Kidney glomerular epithelial cell (primary cell): ENCODE data around the gene CALR.
A peak's percentile ranks its signal among the peaks of the same experiment; 100 is the strongest.
"Not testable (repeated sequence)": the region's sequence is repeated elsewhere in the genome, so short reads cannot be mapped to it uniquely, and the experiment has no call there.

ENCODE experiments used
- DNase-seq: peaks from one replicate; lab custom pipeline; 2025; lab: John Stamatoyannopoulos, UW

CALR gene

DNA sequence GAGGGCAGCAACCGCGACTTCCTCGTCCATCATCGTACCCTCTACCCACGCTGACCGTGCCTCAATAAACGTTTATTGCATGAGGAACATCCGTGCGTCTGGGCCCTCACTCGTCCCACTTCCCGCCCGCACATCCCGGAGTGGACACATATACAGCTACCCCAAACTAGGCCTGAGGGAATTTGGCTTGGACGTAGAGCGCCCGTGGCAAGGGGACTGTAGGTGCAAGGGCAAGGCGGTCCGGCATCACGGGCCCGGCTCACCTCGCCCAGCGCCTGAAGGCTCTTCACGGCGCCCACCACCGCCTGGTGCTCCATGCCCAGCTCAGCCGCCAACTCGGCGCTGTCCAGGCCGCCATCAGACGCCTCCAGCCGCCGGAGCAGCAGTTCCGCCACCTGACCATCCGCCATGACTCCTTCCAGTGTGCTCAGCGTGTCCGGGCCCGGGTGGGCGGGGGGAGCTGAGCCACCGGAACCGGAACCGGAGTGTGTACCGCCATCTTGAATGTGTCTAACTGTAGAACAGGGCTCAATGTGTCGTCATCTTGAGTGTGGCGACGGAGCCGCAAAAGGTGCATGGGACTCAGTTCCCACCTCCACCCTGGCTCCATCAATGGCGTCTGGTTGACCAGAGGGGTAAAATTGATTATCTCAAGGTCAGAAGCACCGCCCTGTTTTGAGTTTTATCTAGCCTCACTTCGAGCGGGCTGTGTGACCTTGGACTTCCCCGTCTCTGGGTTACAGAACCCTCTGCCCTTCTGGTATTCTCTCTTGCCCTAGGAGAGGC lies 4.9 kb upstream of the CALR start, which contains the start of gene FARSA:
FARSA (minus strand) TSS at position 425 of the 786 bp plus-strand sequence; CDS start at position 410, 15 bp downstream.
- peak; percentile 86 for DNase-seq

DNA sequence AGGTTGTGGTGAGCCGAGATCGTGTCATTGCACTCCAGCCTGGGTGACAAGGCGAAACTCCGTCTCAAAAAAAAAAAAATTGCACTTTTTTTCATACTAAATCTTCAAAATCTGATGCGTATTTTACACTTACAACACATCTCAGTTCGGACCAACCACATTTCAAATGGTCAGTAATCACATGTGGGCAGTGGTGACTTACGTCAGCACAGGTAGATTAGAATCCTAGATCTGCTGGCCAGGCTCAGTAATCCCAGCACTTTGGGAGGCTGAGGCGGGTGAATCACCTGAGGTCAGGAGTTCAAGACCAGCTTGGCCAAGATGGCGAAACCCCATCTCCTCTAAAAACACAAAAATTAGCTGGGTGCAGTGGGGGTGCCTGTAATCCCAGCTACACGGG lies 3.3 kb upstream of the CALR start:
- DNase-seq = no peak

DNA sequence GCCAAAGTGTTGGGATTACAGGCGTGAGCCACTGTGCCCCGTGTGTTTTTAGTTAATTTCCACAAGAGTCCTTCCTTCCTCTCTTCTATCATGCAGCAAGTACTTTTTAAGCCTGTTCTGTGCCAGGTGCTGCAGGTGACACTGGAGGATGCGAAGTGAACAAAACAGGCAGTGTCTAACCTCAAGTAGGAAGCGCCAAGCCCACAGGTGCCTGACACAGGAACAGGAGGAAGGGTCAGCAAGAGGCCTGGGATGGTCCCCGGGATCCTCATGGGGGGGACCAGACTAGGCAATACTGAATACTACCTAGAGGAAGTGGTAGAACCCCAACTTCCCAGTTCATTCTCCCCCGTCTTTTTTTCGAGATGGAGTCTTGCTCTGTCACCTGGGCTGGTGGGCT lies 1.8 kb upstream of the CALR start:
- no peak for DNase-seq

DNA sequence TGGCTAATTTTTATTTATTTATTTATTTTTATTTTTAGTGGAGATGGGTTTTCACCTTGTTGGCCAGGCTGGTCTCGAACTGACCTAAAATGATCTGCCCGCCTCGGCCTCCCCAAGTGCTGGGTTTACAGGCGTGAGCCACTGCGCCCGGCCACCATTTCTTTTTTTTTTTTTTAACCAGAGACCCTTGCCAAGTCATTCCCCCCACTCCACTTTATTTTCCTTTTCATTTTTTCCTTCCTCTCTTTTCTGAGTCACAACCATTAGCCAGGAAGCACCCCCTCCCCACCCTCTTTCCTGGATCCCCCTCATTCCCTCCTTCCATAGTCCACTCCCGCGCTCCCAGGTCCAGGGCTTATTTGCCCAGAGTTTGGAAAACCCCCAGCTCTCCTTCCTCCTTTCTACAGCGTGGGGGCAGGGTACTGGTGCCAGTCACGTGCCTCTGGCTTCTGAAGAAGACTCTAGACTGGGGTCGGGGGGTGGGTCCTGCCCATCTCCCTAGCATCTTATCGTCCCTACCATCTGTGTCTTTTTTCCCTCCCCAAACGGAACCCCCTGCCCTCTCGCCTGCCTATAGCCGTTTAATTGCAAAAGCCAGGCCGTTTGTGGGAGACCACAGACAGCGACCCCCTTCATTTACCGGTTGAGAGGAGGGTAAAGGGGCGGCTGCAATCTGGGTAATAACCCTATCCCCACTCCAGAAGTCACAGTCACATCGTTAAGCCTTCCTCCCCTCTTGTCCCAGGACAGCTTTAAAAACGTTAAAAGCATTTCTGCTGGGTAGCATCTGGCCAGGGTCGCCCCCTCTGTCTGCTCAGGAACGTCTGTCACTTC lies 1.1 kb upstream of the CALR start:
- DNase-seq = no peak

DNA sequence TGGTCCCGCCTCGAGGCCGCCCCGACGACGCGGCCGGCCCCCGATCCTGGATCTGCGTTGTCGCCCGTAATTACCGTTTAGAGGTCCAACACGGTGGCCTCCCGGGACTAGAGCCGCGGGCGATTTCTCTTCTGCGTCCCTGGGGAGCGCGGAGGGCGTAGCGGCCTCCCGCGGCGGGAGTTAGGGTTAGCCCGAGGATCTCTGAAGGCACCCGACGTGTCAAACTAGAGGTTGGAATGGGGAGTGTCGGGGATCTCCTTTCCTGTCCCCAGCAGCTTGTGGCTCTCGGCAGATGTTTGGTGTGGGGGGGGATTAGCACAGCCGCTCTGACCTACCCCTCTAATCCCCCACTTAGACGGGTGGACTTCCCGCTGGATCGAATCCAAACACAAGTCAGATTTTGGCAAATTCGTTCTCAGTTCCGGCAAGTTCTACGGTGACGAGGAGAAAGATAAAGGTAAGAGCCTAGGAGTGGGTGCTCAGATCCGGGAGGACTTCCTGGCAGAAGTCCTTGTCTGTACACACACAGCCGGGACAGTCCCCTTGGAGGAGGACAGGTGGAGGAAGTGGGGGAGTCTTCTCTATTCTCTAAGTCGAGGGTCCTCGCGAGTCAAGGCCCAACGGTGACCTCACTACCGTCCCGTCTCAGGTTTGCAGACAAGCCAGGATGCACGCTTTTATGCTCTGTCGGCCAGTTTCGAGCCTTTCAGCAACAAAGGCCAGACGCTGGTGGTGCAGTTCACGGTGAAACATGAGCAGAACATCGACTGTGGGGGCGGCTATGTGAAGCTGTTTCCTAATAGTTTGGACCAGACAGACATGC lies 581 bp downstream of the CALR start:
- no peak for DNase-seq

DNA sequence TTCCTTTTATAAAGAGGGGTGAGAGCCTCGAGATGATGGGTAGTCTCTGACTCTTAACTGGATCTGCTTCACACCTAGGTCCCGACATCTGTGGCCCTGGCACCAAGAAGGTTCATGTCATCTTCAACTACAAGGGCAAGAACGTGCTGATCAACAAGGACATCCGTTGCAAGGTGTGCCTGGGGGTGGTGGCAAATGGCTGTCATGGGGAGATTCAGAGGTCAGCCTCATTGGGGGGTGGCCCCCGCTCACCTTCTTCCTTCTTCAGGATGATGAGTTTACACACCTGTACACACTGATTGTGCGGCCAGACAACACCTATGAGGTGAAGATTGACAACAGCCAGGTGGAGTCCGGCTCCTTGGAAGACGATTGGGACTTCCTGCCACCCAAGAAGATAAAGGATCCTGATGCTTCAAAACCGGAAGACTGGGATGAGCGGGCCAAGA lies 1.6 kb downstream of the CALR start:
- DNase-seq = no peak

DNA sequence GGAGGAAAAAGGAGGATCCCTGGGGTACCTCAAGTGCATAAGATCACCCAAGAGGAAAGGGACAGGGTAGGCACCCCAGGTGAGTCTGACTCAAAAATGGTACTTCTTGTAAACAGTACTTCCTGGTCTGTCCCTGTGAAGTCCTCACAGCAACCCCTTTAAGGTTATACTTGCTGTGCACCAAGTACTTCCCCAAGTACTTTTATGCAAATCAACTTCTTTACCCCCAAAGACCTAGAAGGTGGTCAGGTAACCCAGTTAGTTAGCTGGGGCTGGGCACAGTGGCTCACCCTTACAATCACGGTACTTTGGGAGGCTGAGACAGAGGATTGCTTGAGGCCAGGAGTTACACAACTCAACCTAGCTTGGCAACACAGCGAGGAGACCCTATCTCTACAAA lies 2.5 kb downstream of the CALR start:
- DNase-seq = no peak

DNA sequence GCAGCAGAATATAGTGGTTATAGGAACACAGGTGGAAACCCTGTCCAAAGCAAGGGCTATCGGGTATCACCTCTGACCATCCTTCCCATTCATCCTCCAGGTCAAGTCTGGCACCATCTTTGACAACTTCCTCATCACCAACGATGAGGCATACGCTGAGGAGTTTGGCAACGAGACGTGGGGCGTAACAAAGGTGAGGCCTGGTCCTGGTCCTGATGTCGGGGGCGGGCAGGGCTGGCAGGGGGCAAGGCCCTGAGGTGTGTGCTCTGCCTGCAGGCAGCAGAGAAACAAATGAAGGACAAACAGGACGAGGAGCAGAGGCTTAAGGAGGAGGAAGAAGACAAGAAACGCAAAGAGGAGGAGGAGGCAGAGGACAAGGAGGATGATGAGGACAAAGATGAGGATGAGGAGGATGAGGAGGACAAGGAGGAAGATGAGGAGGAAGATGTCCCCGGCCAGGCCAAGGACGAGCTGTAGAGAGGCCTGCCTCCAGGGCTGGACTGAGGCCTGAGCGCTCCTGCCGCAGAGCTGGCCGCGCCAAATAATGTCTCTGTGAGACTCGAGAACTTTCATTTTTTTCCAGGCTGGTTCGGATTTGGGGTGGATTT lies 5.1 kb downstream of the CALR start:
- DNase-seq = no peak

DNA sequence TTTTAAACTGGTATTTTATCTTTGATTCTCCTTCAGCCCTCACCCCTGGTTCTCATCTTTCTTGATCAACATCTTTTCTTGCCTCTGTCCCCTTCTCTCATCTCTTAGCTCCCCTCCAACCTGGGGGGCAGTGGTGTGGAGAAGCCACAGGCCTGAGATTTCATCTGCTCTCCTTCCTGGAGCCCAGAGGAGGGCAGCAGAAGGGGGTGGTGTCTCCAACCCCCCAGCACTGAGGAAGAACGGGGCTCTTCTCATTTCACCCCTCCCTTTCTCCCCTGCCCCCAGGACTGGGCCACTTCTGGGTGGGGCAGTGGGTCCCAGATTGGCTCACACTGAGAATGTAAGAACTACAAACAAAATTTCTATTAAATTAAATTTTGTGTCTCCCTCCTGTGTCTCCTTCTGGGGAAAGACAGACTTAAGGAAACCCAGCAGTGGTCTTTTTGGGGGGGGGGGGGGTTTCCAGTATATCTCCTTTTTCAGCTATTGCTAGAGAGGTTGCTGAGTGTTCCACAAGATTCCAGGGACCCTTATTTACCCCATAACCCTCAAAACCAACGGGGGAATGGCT lies 5.8 kb downstream of the CALR start:
- DNase-seq = no peak

DNA sequence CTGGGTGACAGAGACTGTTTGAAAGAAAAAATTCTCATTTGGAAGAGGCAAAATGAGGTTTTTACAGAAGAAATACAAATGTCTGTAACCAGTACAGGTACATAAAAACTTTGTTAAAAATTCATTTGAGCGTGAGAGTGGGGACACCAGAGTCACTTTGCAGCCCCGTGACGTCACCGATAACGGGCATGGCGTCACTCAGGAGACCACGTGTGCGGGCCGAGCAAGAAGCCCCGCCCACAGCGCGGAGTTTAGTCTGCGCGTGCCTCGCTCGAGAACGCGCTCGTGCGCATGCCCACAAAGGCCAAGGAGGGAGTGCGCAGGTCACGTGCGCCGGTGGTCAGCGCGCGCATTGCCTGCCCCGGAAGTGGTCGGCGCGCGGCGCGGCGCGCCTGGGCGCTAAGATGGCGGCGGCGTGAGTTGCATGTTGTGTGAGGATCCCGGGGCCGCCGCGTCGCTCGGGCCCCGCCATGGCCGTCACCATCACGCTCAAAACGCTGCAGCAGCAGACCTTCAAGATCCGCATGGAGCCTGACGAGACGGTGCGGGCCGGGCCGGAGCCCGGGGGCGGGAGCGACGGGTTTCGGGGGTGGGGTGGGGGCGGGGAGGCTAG lies 7.2 kb downstream of the CALR start, which contains the start of gene RAD23A:
RAD23A (plus strand) TSS at position 384 of the 613 bp plus-strand sequence; CDS start at position 471, 87 bp downstream.
- DNase-seq = peak; percentile 92

DNA sequence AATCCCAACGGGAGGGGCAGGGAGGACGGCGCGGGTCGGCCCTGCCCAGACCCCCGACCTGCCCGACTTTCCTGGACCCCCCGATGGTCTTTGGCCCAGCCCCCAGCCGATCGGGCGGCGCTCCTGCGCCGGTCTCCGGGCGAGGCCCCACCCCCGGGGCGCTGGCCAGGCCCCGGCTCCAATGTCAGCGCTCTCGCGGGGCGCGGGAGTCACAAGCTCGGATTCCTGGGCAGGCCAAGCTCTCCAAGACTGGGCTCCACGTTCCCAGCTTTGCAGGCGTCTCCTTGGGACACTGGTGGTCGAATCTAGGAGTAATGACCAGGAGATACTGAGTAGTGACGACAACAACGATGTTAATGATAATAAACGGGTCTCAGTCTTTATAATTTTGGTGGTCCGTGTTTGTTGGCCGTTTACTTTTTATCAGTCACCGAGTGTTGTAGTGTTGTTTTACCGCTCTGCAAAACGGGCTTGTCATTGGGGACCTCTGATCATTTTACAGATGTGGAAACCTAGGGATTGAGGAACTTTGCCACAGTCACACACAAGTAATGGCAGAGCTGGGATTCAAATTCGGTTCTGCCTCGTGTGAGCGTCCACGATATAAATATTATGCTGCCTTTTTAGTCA lies 7.8 kb downstream of the CALR start:
- DNase-seq = peak; percentile 38

DNA sequence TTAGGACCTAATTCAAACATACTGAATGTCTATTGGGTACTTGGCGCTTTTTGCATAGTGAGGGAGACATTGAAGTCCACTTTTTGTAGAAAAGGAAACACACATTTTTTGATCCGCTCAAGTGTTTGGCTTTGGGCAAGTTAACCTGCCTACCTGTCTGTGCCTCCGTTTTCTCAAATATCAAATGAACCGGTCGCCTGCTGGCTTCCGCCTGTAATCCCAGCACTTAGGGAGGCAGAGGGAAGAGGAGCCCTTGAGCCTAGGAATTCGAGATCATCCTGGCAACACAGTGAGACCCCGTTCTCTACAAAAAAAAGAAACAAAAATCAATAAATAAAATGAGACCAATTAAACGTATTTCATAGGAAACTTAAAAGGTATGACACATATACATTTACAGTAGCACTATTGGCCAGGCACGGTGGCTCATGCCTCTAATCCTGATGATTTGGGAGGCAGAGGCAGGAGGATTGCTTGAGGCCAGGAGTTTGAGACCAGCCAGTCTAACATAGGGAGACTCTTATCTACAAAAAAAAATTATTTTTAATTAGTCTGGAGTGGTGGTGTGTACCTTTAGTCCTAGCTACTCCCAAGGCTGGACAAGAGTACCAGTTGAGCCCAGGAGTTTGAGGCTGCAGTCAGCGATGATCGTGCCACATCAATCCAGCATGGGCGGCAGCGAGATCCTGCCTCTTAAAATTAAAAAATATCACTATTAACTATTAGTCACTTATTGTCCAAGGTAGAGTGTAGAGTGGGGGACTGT lies 8.5 kb downstream of the CALR start:
- DNase-seq = no peak

DNA sequence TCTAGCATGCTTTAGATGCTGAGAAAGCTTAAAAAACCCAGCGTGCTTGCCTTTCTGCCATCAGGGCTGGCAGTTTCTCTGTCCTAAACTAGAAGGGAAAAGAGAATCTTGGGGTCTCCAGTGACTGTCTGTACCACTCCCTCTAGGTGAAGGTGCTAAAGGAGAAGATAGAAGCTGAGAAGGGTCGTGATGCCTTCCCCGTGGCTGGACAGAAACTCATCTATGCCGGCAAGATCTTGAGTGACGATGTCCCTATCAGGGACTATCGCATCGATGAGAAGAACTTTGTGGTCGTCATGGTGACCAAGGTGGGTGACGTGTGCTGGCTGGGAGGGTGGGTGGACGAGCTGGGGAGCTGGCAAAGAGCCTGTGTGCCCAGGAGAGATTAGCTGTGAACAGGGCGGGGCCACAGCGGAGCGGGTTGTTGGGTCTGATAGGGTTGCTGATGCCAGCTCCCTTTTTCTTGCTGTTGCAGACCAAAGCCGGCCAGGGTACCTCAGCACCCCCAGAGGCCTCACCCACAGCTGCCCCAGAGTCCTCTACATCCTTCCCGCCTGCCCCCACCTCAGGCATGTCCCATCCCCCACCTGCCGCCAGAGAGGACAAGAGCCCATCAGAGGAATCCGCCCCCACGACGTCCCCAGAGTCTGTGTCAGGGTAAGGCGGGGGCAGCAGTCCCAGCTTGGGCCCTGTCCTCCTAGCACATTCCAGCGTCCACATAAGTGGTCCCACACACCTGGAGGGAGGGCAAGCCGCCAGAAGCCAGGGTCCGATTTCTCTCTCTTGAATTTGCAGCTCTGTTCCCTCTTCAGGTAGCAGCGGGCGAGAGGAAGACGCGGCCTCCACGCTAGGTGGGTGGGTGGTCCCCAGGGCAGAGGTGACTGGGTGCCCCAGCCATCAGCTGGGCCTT lies 9.5 kb downstream of the CALR start:
- no peak for DNase-seq

DNA sequence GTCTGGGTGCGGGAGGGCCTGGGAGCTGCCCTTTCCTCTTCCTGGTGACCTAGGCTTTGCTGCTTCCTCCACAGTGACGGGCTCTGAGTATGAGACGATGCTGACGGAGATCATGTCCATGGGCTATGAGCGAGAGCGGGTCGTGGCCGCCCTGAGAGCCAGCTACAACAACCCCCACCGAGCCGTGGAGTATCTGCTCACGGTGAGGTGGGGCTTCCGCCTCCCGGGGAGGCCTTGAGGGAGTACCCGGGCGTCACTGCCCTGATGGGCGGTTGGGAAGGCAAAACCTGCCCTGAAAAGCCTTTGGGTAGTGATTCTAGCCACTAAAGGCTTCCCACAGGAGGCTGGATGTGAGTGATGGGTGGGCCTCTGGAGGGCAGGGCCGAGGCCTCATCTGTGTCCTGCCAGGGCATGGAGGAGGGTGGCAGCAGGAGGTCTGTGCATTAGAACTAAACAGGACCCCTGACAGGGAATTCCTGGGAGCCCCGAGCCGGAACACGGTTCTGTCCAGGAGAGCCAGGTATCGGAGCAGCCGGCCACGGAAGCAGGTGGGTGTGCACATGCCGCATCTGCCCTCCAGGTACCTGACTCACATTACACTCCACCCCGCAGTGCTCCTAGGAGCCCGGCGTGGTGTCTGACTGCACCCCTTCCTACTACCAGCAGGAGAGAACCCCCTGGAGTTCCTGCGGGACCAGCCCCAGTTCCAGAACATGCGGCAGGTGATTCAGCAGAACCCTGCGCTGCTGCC lies 10.4 kb downstream of the CALR start:
- no peak for DNase-seq

DNA sequence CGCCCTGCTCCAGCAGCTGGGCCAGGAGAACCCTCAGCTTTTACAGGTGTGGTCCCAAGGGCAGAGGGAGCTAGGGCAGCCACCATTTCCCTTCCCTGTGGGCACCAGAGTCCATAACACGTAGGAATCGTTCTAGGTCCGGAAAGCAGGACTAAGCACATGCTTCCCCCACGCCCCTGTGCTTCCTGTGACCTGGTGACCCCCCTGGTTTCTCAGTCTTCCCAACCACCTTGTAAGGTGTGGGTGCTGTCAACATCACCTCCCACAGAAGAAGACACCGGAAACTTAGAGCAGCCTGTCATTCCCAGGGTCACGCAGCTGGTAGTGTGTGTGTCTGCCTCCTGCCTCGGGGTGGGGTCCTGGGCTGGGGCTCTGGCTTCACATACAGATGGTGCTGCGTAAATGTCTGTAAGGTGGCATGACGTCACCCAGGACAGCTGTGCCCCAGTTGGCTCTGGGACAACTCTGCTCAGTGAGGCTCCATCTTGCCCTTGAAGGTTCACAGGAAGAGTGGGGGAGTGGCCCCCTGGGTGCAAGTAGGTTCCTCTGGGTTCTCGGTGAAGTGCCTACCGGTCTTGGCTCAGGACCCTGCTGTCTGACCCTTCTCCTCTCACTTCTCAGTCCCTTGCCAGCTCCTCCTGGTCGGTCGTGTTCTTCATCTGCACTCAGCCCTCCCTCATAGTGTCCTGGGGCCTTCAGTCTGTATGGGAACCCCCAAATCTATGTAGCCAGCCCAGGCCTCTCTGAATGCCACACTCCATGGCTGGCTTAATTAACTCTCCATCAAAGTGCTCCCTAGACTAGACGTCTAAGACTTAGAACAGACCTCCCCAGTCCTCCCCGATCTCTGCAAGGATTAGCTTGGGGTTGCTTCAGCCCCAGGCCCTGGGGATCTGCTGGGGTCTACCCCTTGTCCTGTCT lies 11.2 kb downstream of the CALR start:
- no peak for DNase-seq

DNA sequence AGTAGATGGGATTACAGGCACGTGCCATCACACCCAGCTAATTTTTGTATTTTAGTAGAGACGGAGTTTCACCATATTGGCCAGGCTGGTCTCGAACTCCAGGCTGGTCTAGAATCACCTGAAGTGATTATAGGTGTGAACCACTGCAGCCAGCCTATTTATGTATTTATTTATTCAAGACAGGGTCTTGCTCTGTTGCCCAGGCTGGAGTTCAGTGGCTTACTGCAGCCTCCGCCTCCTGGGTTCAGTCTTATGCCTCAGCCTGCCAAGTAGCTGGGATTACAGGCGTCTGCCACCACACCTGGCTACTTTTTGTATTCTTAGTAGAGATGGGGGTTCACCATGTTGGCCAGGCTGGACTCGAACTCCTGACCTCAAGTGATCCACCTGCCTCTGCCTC lies 13.6 kb downstream of the CALR start:
- DNase-seq = not testable (repeated sequence)
